GM12878 (cell line): ENCODE data around the gene CREB3.

Source experiments
- ATF3 ChIP-seq: IDR thresholded peaks from 2 replicates; pipeline ENCODE4 v1.6.1; 2011; ENCODE audit warnings: low read depth, mild to moderate bottlenecking, low read length, moderate library complexity, borderline replicate concordance; ENCODE audit errors: extremely low read depth
- E2F8 ChIP-seq: fragments of 450-650 bp; IDR thresholded peaks from 2 replicates; pipeline ENCODE4 v1.6.1; 2018; ENCODE audit warnings: mild to moderate bottlenecking, low read depth, moderate library complexity; ENCODE audit not compliant: partially characterized antibody
- EZH2 ChIP-seq: IDR thresholded peaks from 2 replicates; pipeline ENCODE4 v1.6.1; 2012; ENCODE audit warnings: low read depth, mild to moderate bottlenecking, control low read depth, inconsistent platforms, low read length, borderline replicate concordance; ENCODE audit not compliant: control insufficient read depth
- FOXK2 ChIP-seq: fragments of 450-650 bp; IDR thresholded peaks from 2 replicates; pipeline ENCODE4 v1.6.1; 2017; ENCODE audit warnings: mild to moderate bottlenecking, moderate library complexity
- MAX ChIP-seq: IDR thresholded peaks from 2 replicates; pipeline ENCODE4 v1.6.1; 2012; ENCODE audit warnings: low read depth, low read length, improper control_type of control experiment
- RCOR1 ChIP-seq: conservative IDR thresholded peaks from 2 replicates; pipeline ENCODE4 v1.6.1; 2012; ENCODE audit warnings: low read depth, low read length, improper control_type of control experiment
- SPI1 ChIP-seq: IDR thresholded peaks from 2 replicates; pipeline ENCODE4 v1.6.1; 2011; ENCODE audit warnings: low read depth, mild to moderate bottlenecking, low read length, moderate library complexity, borderline replicate concordance; ENCODE audit not compliant: insufficient read depth
- SRF ChIP-seq, 2 experiments: IDR thresholded peaks; 2 replicates each; pipeline ENCODE4 v1.6.1; 2011; ENCODE audit warnings: low read depth in 2 of 2, low read length in 2 of 2, mild to moderate bottlenecking in 1 of 2, moderate library complexity in 1 of 2
- TF ChIP-seq, protein P1 (sequence below), 3 experiments: IDR thresholded peaks in 2 of 3; conservative IDR thresholded peaks in 1 of 3; 2 replicates each; pipeline ENCODE4 v1.5.1; 2011; ENCODE audit warnings: low read depth in 3 of 3, low read length in 3 of 3, mild to moderate bottlenecking in 3 of 3, control low read depth in 2 of 3, moderate library complexity in 2 of 3, inconsistent platforms in 1 of 3, mixed read lengths in 1 of 3; ENCODE audit not compliant: control insufficient read depth in 2 of 3, insufficient read depth in 1 of 3; ENCODE audit errors: extremely low read depth in 1 of 3

DNA sequence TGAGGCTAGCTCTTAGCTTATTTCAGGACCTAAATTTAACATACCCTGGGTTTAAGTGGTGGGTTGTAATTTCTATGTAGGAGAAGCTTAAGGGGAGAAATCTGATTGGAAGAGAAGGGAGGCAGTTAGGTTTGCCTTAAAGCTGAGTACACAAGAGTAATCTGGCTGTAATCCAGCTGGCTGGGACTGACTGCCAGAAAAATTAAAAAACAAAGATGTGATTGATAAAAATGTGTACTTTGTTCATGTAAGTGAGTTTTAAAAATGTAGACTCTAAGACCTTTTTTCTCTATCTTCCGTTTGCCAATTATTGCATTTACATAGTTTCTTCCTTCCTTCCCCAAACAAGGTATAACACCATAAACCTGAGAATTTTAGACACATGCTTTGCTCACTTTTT is 39.1 kb downstream of the CREB3 start:
- TF ChIP-seq, protein P1, sequence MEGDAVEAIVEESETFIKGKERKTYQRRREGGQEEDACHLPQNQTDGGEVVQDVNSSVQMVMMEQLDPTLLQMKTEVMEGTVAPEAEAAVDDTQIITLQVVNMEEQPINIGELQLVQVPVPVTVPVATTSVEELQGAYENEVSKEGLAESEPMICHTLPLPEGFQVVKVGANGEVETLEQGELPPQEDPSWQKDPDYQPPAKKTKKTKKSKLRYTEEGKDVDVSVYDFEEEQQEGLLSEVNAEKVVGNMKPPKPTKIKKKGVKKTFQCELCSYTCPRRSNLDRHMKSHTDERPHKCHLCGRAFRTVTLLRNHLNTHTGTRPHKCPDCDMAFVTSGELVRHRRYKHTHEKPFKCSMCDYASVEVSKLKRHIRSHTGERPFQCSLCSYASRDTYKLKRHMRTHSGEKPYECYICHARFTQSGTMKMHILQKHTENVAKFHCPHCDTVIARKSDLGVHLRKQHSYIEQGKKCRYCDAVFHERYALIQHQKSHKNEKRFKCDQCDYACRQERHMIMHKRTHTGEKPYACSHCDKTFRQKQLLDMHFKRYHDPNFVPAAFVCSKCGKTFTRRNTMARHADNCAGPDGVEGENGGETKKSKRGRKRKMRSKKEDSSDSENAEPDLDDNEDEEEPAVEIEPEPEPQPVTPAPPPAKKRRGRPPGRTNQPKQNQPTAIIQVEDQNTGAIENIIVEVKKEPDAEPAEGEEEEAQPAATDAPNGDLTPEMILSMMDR (IDR thresholded peaks at IDR 0.05 in 2 of 3, conservative IDR thresholded peaks at IDR 0.05 in 1 of 3; ENCODE audit: control insufficient read depth in 2 of 3, extremely low read depth in 1 of 3, insufficient read depth in 1 of 3, low read depth in 3 of 3, low read length in 3 of 3) = no peak
- no peak for TF ChIP-seq SPI1
- TF ChIP-seq SRF (IDR thresholded peaks at IDR 0.05; ENCODE audit: low read depth in 2 of 2, low read length in 2 of 2) = no peak
- TF ChIP-seq RCOR1 = no peak
- TF ChIP-seq MAX = no peak
- TF ChIP-seq EZH2 = no peak
- TF ChIP-seq ATF3 = no peak
- no peak for TF ChIP-seq FOXK2
- TF ChIP-seq E2F8 = no peak
